Activated CD8-positive, alpha-beta T cell treated with anti-CD3 and anti-CD28 coated beads for 36 hours (primary cell): Measurements from ENCODE around the gene NOC3L. TPM values are rescaled to one million over a fixed set of nuclear protein-coding genes. Genes with fewer than 3 reads are reported as not detected.
"Not testable (repeated sequence)": the region's sequence is repeated elsewhere in the genome, so short reads cannot be mapped to it uniquely, and the experiment has no call there.

Experiments
- ATAC-seq: fragments of 200-7000 bp; cut with Tn5 transposase; one replicate; pipeline ENCODE4 v1.10.0; 2021; ENCODE audit warnings: mild to moderate bottlenecking, moderate library complexity
- CTCF ChIA-PET: fragments of 350-600 bp; sonication (Branson Sonifier 250); formaldehyde crosslinking; loops from one replicate; lab custom pipeline; 2021; ENCODE audit warnings: antibody characterized with exemption; lab: Charles Lee
- POLR2A ChIA-PET: fragments of 350-600 bp; sonication (Branson Sonifier 250); formaldehyde crosslinking; loops from one replicate; lab custom pipeline; 2021; ENCODE audit warnings: antibody characterized with exemption; lab: Charles Lee
- DNase-seq: peaks from one replicate; pipeline ENCODE4 v3.0.0-alpha.2; 2020
- H3K27ac Mint-ChIP-seq: one replicate; pipeline ENCODE4 v1.8.0; 2021; ENCODE audit warnings: mild to moderate bottlenecking, mixed read lengths
- H3K27me3 Mint-ChIP-seq: one replicate; pipeline ENCODE4 v1.8.0; 2021; ENCODE audit warnings: mixed read lengths
- H3K36me3 Mint-ChIP-seq: one replicate; pipeline ENCODE4 v1.8.0; 2021; ENCODE audit warnings: low read depth, mixed read lengths
- H3K4me1 Mint-ChIP-seq: one replicate; pipeline ENCODE4 v1.8.0; 2021; ENCODE audit warnings: low read depth, mixed read lengths
- H3K4me3 Mint-ChIP-seq: one replicate; pipeline ENCODE4 v1.8.0; 2021; ENCODE audit warnings: mild to moderate bottlenecking, moderate library complexity, mixed read lengths
- H3K9me3 Mint-ChIP-seq: one replicate; pipeline ENCODE4 v1.8.0; 2021; ENCODE audit warnings: mixed read lengths
- CTCF ChIP-seq: fragments of 200-600 bp; IDR thresholded peaks from one replicate; pipeline ENCODE4 v1.8.0; 2022; ENCODE audit warnings: antibody characterized with exemption, mild to moderate bottlenecking
- intact Hi-C: fragments of 100-400 bp; cut with micrococcal nuclease; formaldehyde crosslinking; loops from one replicate; pipeline ENCODE4 v1.10.0; 2022
- total RNA-seq, 2 experiments: library from RNA; stranded (reverse); gene quantifications; one replicate each; pipeline ENCODE4 v1.2.3, GENCODE V29; 2021

NOC3L gene
- total RNA-seq, 2 experiments from 2014 or later: 45.5 to 46.6 TPM

GRCh38 chr10:94355841-94356240 lies 6.9 kb downstream of the NOC3L start:
- H3K4me1 Mint-ChIP-seq: peaks cover 36% of the 10 kb centered on the region
- ChIA-PET CTCF (no interaction called here), POLR2A (no interaction called here)
- no peaks in the 10 kb centered on the region for H3K9me3 Mint-ChIP-seq
- H3K27me3 Mint-ChIP-seq: no peaks in the 10 kb centered on the region
- no peak overlapping the region for H3K4me3 Mint-ChIP-seq
- ATAC-seq (no peak), DNase-seq (no peak)
- intact Hi-C loops: no loop called here
- no peak overlapping the region for H3K27ac Mint-ChIP-seq
- no peak for TF ChIP-seq CTCF
- H3K36me3 Mint-ChIP-seq: peaks cover 56% of the 10 kb centered on the region

GRCh38 chr10:94353336-94353735 lies 9.4 kb downstream of the NOC3L start:
- ATAC-seq (no peak), DNase-seq (no peak)
- H3K27ac Mint-ChIP-seq: no peak overlapping the region
- POLR2A ChIA-PET: interaction anchor here (1.2 kb wide), 2 partner anchors 10 to 20 kb away, joined by 3 to 5 read pairs; no protein-coding TSS in a partner anchor
- intact Hi-C loops: no loop called here
- no peak for TF ChIP-seq CTCF
- no peaks in the 10 kb centered on the region for H3K27me3 Mint-ChIP-seq
- no peaks in the 10 kb centered on the region for H3K9me3 Mint-ChIP-seq
- H3K4me3 Mint-ChIP-seq: no peak overlapping the region
- H3K36me3 Mint-ChIP-seq: peaks cover 48% of the 10 kb centered on the region
- CTCF ChIA-PET: interaction anchor here (0.6 to 1.9 kb wide), 5 partner anchors 10 to 396 kb away, joined by 3 to 8 read pairs (median 4); partner anchors contain the start of gene NOC3L
- H3K4me1 Mint-ChIP-seq: peaks cover 18% of the 10 kb centered on the region

- CTCF ChIA-PET: no interaction called here
- Mint-ChIP-seq H3K4me1 (peaks cover 1% of the 10 kb centered on the region), H3K36me3 (peaks cover 38% of the 10 kb centered on the region), H3K9me3 (no peaks in the 10 kb centered on the region), H3K27ac (no peak overlapping the region), H3K27me3 (no peaks in the 10 kb centered on the region), H3K4me3 (no peak overlapping the region)
- ATAC-seq (no peak), DNase-seq (no peak)
- POLR2A ChIA-PET: no interaction called here
- TF ChIP-seq CTCF: no peak
- intact Hi-C loops: no loop called here
Measured at GRCh38 chr10:94351089-94351488, 11.7 kb downstream of the NOC3L start.

GRCh38 chr10:94350500-94350899 lies 12.2 kb downstream of the NOC3L start:
- POLR2A ChIA-PET, H3K4me3 Mint-ChIP-seq, H3K27ac Mint-ChIP-seq, DNase-seq, ATAC-seq, H3K9me3 Mint-ChIP-seq, H3K4me1 Mint-ChIP-seq, intact Hi-C loops, CTCF ChIA-PET, H3K27me3 Mint-ChIP-seq: not testable (repeated sequence)
- H3K36me3 Mint-ChIP-seq: peaks cover 38% of the 10 kb centered on the region

- ChIA-PET POLR2A (interaction anchor here (0.5 kb wide), 1 partner anchor 15 kb away, joined by 3 read pairs; no protein-coding TSS in a partner anchor), CTCF (interaction anchor here (0.6 to 1.0 kb wide), 3 partner anchors 19 to 29 kb away, joined by 3 to 4 read pairs (median 3); no protein-coding TSS in a partner anchor)
- H3K27ac Mint-ChIP-seq: no peak overlapping the region
- H3K27me3 Mint-ChIP-seq: no peaks in the 10 kb centered on the region
- no peaks in the 10 kb centered on the region for H3K4me1 Mint-ChIP-seq
- DNase-seq: no peak
- intact Hi-C loops: no loop called here
- H3K4me3 Mint-ChIP-seq: no peak overlapping the region
- no peak for TF ChIP-seq CTCF
- no peaks in the 10 kb centered on the region for H3K9me3 Mint-ChIP-seq
- ATAC-seq: no peak
- peaks cover 32% of the 10 kb centered on the region for H3K36me3 Mint-ChIP-seq
Measured at GRCh38 chr10:94349327-94349726, 13.4 kb downstream of the NOC3L start.
